CD4-positive, alpha-beta T cell treated with Interferon alpha-2 for 1 hour (primary cell): ENCODE data around the gene PRRT3.
"Not testable (repeated sequence)": the region's sequence is repeated elsewhere in the genome, so short reads cannot be mapped to it uniquely, and the experiment has no call there.

Experiments used
- DNase-seq, 2 donors: peaks; one replicate each; pipeline ENCODE4 v3.0.0-alpha.2; 2020 to 2022

Gene PRRT3

GRCh38 chr3:9947025-9947995, 4.9 kb downstream of the PRRT3 start:
- DNase-seq, result no peak

GRCh38 chr3:9946112-9947024, 5.8 kb downstream of the PRRT3 start:
- peak; percentile 88 to 89 for DNase-seq

GRCh38 chr3:9945358-9945757, 6.8 kb downstream of the PRRT3 start:
- no peak for DNase-seq

- DNase-seq, result no peak
Measured at GRCh38 chr3:9944271-9944670, 7.9 kb downstream of the PRRT3 start.

- no peak for DNase-seq
Measured at GRCh38 chr3:9942934-9943690, 9.1 kb downstream of the PRRT3 start.

- DNase-seq, result no peak
Measured at GRCh38 chr3:9942164-9942563, 10.0 kb downstream of the PRRT3 start.

GRCh38 chr3:9940746-9941145, 11.5 kb downstream of the PRRT3 start:
- no peak for DNase-seq

- DNase-seq, result not testable (repeated sequence)
Measured at GRCh38 chr3:9939906-9940305, 12.3 kb downstream of the PRRT3 start.

GRCh38 chr3:9938966-9939365, 13.2 kb downstream of the PRRT3 start:
- no peak for DNase-seq

GRCh38 chr3:9937486-9938238, 14.5 kb downstream of the PRRT3 start:
- DNase-seq, result no peak

GRCh38 chr3:9935966-9936510, 16.2 kb downstream of the PRRT3 start:
- no peak for DNase-seq

GRCh38 chr3:9934993-9935392, 17.2 kb downstream of the PRRT3 start:
- no peak for DNase-seq

GRCh38 chr3:9934235-9934621, 18.0 kb downstream of the PRRT3 start:
- DNase-seq, result peak; percentile 17 to 51

- DNase-seq, result peak; percentile 96 to 98
Measured at GRCh38 chr3:9933561-9934234, 18.5 kb downstream of the PRRT3 start, which contains the start of gene CRELD1. CRELD1 (plus strand) TSS chr3:9933834; CDS start chr3:9934439, 605 bp downstream.

GRCh38 chr3:9932843-9933560, 19.2 kb downstream of the PRRT3 start:
- DNase-seq, result peak; percentile 87 to 90

GRCh38 chr3:9932535-9932842, 19.7 kb downstream of the PRRT3 start:
- no peak for DNase-seq

GRCh38 chr3:9930804-9931418, 21.3 kb downstream of the PRRT3 start:
- DNase-seq, result peak in 1 of 2 donors; percentile 11

GRCh38 chr3:9928158-9928557, 24.1 kb downstream of the PRRT3 start:
- no peak for DNase-seq

- DNase-seq, result no peak
Measured at GRCh38 chr3:9918261-9919038, 33.8 kb downstream of the PRRT3 start.
